Muscle layer of colon (tissue), 2 donors: ENCODE results near the gene ECE2.
A peak's percentile ranks its signal among the peaks of the same experiment; 100 is the strongest.

Experiments
- H3K27ac ChIP-seq: one replicate; pipeline ENCODE4 v1.7.0; 2013; ENCODE audit warnings: low read depth, mild to moderate bottlenecking, low read length, moderate library complexity
- H3K27me3 ChIP-seq, 2 donors: one replicate each; pipeline ENCODE4 v1.7.0; 2013; ENCODE audit warnings: low read length in 2 of 2, mild to moderate bottlenecking in 2 of 2; ENCODE audit not compliant: insufficient read depth in 2 of 2, control insufficient read depth in 1 of 2
- H3K36me3 ChIP-seq: one replicate; pipeline ENCODE4 v1.7.0; 2013; ENCODE audit warnings: mild to moderate bottlenecking, low read length; ENCODE audit not compliant: insufficient read depth
- H3K4me1 ChIP-seq: one replicate; pipeline ENCODE4 v1.7.0; 2013; ENCODE audit warnings: mild to moderate bottlenecking, low read length; ENCODE audit not compliant: insufficient read depth
- H3K4me3 ChIP-seq, 2 donors: one replicate each; pipeline ENCODE4 v1.7.0; 2013; ENCODE audit warnings: low read length in 2 of 2, low read depth in 1 of 2, mild to moderate bottlenecking in 1 of 2, moderate library complexity in 1 of 2
- H3K9ac ChIP-seq: one replicate; pipeline ENCODE4 v1.7.0; 2013; ENCODE audit warnings: low read length
- H3K9me3 ChIP-seq: one replicate; pipeline ENCODE4 v1.7.0; 2013; ENCODE audit warnings: mild to moderate bottlenecking, low read length
- donor health status: abdominal sarcoma.
- donor health status: Adenocarcinoma of cecum.

ECE2 gene

GRCh38 chr3:184320104-184320445 is 44.3 kb downstream of the ECE2 start:
- H3K36me3 ChIP-seq: peaks cover 66% of the 10 kb centered on the region
- H3K9me3 ChIP-seq: no peaks in the 10 kb centered on the region
- H3K9ac ChIP-seq: peak overlapping the region; percentile 65
- no peaks in the 10 kb centered on the region for H3K27me3 ChIP-seq
- peak overlapping the region; percentile 94 for H3K27ac ChIP-seq
- peaks cover 54% of the 10 kb centered on the region for H3K4me1 ChIP-seq
- peak overlapping the region in 1 of 2 donors; percentile 25 for H3K4me3 ChIP-seq

- H3K9me3 ChIP-seq: no peaks in the 10 kb centered on the region
- no peaks in the 10 kb centered on the region for H3K27me3 ChIP-seq
- no peak overlapping the region for H3K9ac ChIP-seq
- H3K36me3 ChIP-seq: peaks cover 77% of the 10 kb centered on the region
- H3K4me1 ChIP-seq: peaks cover 46% of the 10 kb centered on the region
- no peak overlapping the region for H3K4me3 ChIP-seq
- H3K27ac ChIP-seq: no peak overlapping the region
These were observed 45.8 kb downstream of the ECE2 start for GRCh38 chr3:184321666-184322065.

- H3K27me3 ChIP-seq: no peaks in the 10 kb centered on the region
- peaks cover 78% of the 10 kb centered on the region for H3K36me3 ChIP-seq
- H3K4me3 ChIP-seq: no peak overlapping the region
- no peaks in the 10 kb centered on the region for H3K9me3 ChIP-seq
- H3K9ac ChIP-seq: no peak overlapping the region
- H3K27ac ChIP-seq: no peak overlapping the region
- peaks cover 33% of the 10 kb centered on the region for H3K4me1 ChIP-seq
These were observed 47.1 kb downstream of the ECE2 start for GRCh38 chr3:184322731-184323487.

- Histone ChIP-seq H3K36me3 (peaks cover 84% of the 10 kb centered on the region), H3K4me3 (no peak overlapping the region), H3K27ac (no peak overlapping the region), H3K27me3 (no peaks in the 10 kb centered on the region), H3K4me1 (peaks cover 26% of the 10 kb centered on the region), H3K9ac (no peak overlapping the region), H3K9me3 (no peaks in the 10 kb centered on the region)
These were observed 47.9 kb downstream of the ECE2 start for GRCh38 chr3:184323696-184324095.

- Histone ChIP-seq H3K36me3 (peaks cover 100% of the 10 kb centered on the region), H3K4me3 (no peak overlapping the region), H3K4me1 (peaks cover 13% of the 10 kb centered on the region), H3K27me3 (no peaks in the 10 kb centered on the region), H3K27ac (no peak overlapping the region), H3K9ac (no peak overlapping the region), H3K9me3 (no peaks in the 10 kb centered on the region)
These were observed 49.4 kb downstream of the ECE2 start for GRCh38 chr3:184325269-184325668.

GRCh38 chr3:184325715-184326369 is 50.0 kb downstream of the ECE2 start:
- H3K27me3 ChIP-seq: no peaks in the 10 kb centered on the region
- peaks cover 7% of the 10 kb centered on the region for H3K4me1 ChIP-seq
- peaks cover 98% of the 10 kb centered on the region for H3K36me3 ChIP-seq
- no peaks in the 10 kb centered on the region for H3K9me3 ChIP-seq
- no peak overlapping the region for H3K27ac ChIP-seq
- no peak overlapping the region for H3K9ac ChIP-seq
- no peak overlapping the region for H3K4me3 ChIP-seq

GRCh38 chr3:184327171-184327570 is 51.3 kb downstream of the ECE2 start:
- H3K36me3 ChIP-seq: peaks cover 98% of the 10 kb centered on the region
- no peaks in the 10 kb centered on the region for H3K9me3 ChIP-seq
- no peak overlapping the region for H3K27ac ChIP-seq
- H3K4me1 ChIP-seq: no peaks in the 10 kb centered on the region
- no peak overlapping the region for H3K4me3 ChIP-seq
- no peak overlapping the region for H3K9ac ChIP-seq
- no peaks in the 10 kb centered on the region for H3K27me3 ChIP-seq

GRCh38 chr3:184328516-184328915 is 52.7 kb downstream of the ECE2 start:
- Histone ChIP-seq H3K4me1 (no peaks in the 10 kb centered on the region), H3K9me3 (no peaks in the 10 kb centered on the region), H3K36me3 (peaks cover 98% of the 10 kb centered on the region), H3K4me3 (no peak overlapping the region), H3K27ac (no peak overlapping the region), H3K9ac (no peak overlapping the region), H3K27me3 (no peaks in the 10 kb centered on the region)

GRCh38 chr3:184332370-184333090 is 56.7 kb downstream of the ECE2 start:
- peaks cover 13% of the 10 kb centered on the region for H3K4me1 ChIP-seq
- H3K9ac ChIP-seq: no peak overlapping the region
- no peak overlapping the region for H3K27ac ChIP-seq

GRCh38 chr3:184333190-184333589 is 57.4 kb downstream of the ECE2 start:
- Histone ChIP-seq H3K9ac (no peak overlapping the region), H3K4me3 (no peak overlapping the region), H3K9me3 (no peaks in the 10 kb centered on the region), H3K27ac (no peak overlapping the region), H3K27me3 (no peaks in the 10 kb centered on the region), H3K36me3 (peaks cover 69% of the 10 kb centered on the region), H3K4me1 (peaks cover 19% of the 10 kb centered on the region)

More at GRCh38 chr3:184332370-184333090, 56.7 kb downstream of the ECE2 start:
- Histone ChIP-seq H3K27me3 (no peaks in the 10 kb centered on the region), H3K9me3 (no peaks in the 10 kb centered on the region), H3K36me3 (peaks cover 75% of the 10 kb centered on the region), H3K4me3 (no peak overlapping the region)

GRCh38 chr3:184333700-184334099 is 57.9 kb downstream of the ECE2 start:
- no peak overlapping the region for H3K27ac ChIP-seq
- H3K9ac ChIP-seq: no peak overlapping the region
- H3K4me3 ChIP-seq: no peak overlapping the region
- H3K4me1 ChIP-seq: peaks cover 22% of the 10 kb centered on the region
- H3K27me3 ChIP-seq: no peaks in the 10 kb centered on the region
- no peaks in the 10 kb centered on the region for H3K9me3 ChIP-seq
- peaks cover 64% of the 10 kb centered on the region for H3K36me3 ChIP-seq
